HepG2 (cell line): ENCODE data around the gene LIMK2. TPM values are rescaled to one million over a fixed set of nuclear protein-coding genes. Genes with fewer than 3 reads are reported as not detected.

Source experiments
- ARNTL ChIP-seq: sonication (generic); formaldehyde crosslinking; IDR thresholded peaks from 2 replicates; pipeline ENCODE4 v1.4.0; 2020; ENCODE audit warnings: mild to moderate bottlenecking, missing genetic modification reagents
- ATF2 ChIP-seq: sonication (generic); formaldehyde crosslinking; IDR thresholded peaks from 2 replicates; pipeline ENCODE4 v1.4.0; 2020; ENCODE audit warnings: missing genetic modification reagents
- CAMTA2 ChIP-seq: sonication (generic); formaldehyde crosslinking; IDR thresholded peaks from 2 replicates; pipeline ENCODE4 v1.4.0; 2020; ENCODE audit warnings: mild to moderate bottlenecking, missing genetic modification reagents, borderline replicate concordance
- FOXP1 ChIP-seq, 2 experiments: fragments of 450-650 bp in 1 of 2; IDR thresholded peaks; 2 replicates each; pipeline ENCODE4 v1.6.1; 2017 to 2018; ENCODE audit warnings: antibody characterized with exemption in 1 of 2
- GMEB1 ChIP-seq: sonication (generic); formaldehyde crosslinking; IDR thresholded peaks from 2 replicates; pipeline ENCODE4 v1.5.1; 2020; ENCODE audit warnings: missing genetic modification reagents, mild to moderate bottlenecking, borderline replicate concordance
- KLF6 ChIP-seq: IDR thresholded peaks from 2 replicates; pipeline ENCODE4 v1.8.0; 2016; ENCODE audit warnings: missing biosample characterization, missing genetic modification reagents
- NFE2 ChIP-seq: sonication (generic); formaldehyde crosslinking; IDR thresholded peaks from 2 replicates; pipeline ENCODE4 v1.4.0; 2020; ENCODE audit warnings: missing genetic modification reagents
- RFX3 ChIP-seq: IDR thresholded peaks from 2 replicates; pipeline ENCODE4 v1.6.1; 2016; ENCODE audit warnings: missing biosample characterization, missing genetic modification reagents
- TEF ChIP-seq: sonication (generic); formaldehyde crosslinking; IDR thresholded peaks from 2 replicates; pipeline ENCODE4 v1.5.0; 2020; ENCODE audit warnings: missing genetic modification reagents
- ZFP37 ChIP-seq: sonication (generic); formaldehyde crosslinking; IDR thresholded peaks from 2 replicates; pipeline ENCODE4 v1.4.0; 2020; ENCODE audit warnings: missing genetic modification reagents, borderline replicate concordance
- ZNF18 ChIP-seq: sonication (generic); formaldehyde crosslinking; IDR thresholded peaks from 2 replicates; pipeline ENCODE4 v1.8.0; 2022; ENCODE audit warnings: mild to moderate bottlenecking, missing genetic modification reagents; ENCODE audit not compliant: insufficient replicate concordance
- ZNF512 ChIP-seq: sonication (generic); formaldehyde crosslinking; IDR thresholded peaks from 2 replicates; pipeline ENCODE4 v1.4.0; 2020; ENCODE audit warnings: mild to moderate bottlenecking, missing genetic modification reagents
- ZNF691 ChIP-seq: sonication (generic); formaldehyde crosslinking; IDR thresholded peaks from 2 replicates; pipeline ENCODE4 v1.4.0; 2020; ENCODE audit warnings: missing genetic modification reagents, low read depth, mild to moderate bottlenecking, borderline replicate concordance
- ZNF788 ChIP-seq: sonication (generic); formaldehyde crosslinking; IDR thresholded peaks from 2 replicates; pipeline ENCODE4 v1.5.0; 2020; ENCODE audit warnings: mild to moderate bottlenecking, missing genetic modification reagents, borderline replicate concordance
- ZUFSP ChIP-seq: sonication (generic); formaldehyde crosslinking; IDR thresholded peaks from 2 replicates; pipeline ENCODE4 v1.9.0; 2021; ENCODE audit warnings: missing genetic modification reagents, mild to moderate bottlenecking, borderline replicate concordance
- polyA plus RNA-seq, 8 experiments: library from polyadenylated mRNA; depleted of rRNA in 3 of 8; stranded (reverse) in 7 of 8; unstranded in 1 of 8; fragments of >200 nt; fragmentation: Illumina TruSeq in 4 of 8; extraction: Trizol in 4 of 8; gene quantifications; 2 replicates each; pipeline versions ENCODE4 v1.2.1 to v1.2.3, GENCODE V29; 2011 to 2016; ENCODE audit warnings: low read depth in 4 of 8, missing spikeins in 1 of 8, mixed read lengths in 1 of 8; ENCODE audit not compliant: insufficient read depth in 1 of 8
- total RNA-seq, 5 experiments: library from RNA; depleted of rRNA; stranded (reverse); fragments of >200 nt; fragmentation: Illumina TruSeq; extraction: Trizol; gene quantifications; 2 replicates each; pipeline ENCODE4 v1.2.3, GENCODE V29; 2016; ENCODE audit warnings: low read depth in 1 of 5
- TF ChIP-seq, protein P1 (sequence below): IDR thresholded peaks from 2 replicates; pipeline ENCODE4 v1.6.1; 2016; ENCODE audit warnings: control low read depth
- TF ChIP-seq, protein P2 (sequence below): IDR thresholded peaks from 2 replicates; pipeline ENCODE4 v1.6.1; 2012; ENCODE audit warnings: inconsistent platforms

Gene LIMK2
- total and polyA plus RNA-seq, 2 of the 13 experiments (the other 11 are each of a cell fraction or from before 2014, with no cell fraction given) = 20.9 to 29.8 TPM

- TF ChIP-seq TEF (CRISPR knock-in tag) (no peak), CAMTA2 (CRISPR knock-in tag) (no peak), ZNF18 (CRISPR knock-in tag) (no peak), RFX3 (CRISPR knock-in tag) (no peak), ZNF691 (CRISPR knock-in tag) (0 out of 2 replicates have a peak, but pooled peaks have one; percentile 29), FOXP1 (IDR thresholded peaks at IDR 0.05) (no peak), FOXP1 (CRISPR knock-in tag; IDR thresholded peaks at IDR 0.05) (peak; percentile 47), ZUFSP (CRISPR knock-in tag) (no peak), ZFP37 (CRISPR knock-in tag) (no peak; the same call in 1 of the 2 replicates), ARNTL (0 out of 2 replicates have a peak, but pooled peaks have one; percentile 12), ZNF788 (peak; percentile 77; the same call in 1 of the 2 replicates), GMEB1 (CRISPR knock-in tag) (no peak), NFE2 (no peak), ZNF512 (no peak), KLF6 (CRISPR knock-in tag) (no peak), ATF2 (CRISPR knock-in tag) (peak; percentile 71; the same call in 1 of the 2 replicates)
- TF ChIP-seq, protein P1, sequence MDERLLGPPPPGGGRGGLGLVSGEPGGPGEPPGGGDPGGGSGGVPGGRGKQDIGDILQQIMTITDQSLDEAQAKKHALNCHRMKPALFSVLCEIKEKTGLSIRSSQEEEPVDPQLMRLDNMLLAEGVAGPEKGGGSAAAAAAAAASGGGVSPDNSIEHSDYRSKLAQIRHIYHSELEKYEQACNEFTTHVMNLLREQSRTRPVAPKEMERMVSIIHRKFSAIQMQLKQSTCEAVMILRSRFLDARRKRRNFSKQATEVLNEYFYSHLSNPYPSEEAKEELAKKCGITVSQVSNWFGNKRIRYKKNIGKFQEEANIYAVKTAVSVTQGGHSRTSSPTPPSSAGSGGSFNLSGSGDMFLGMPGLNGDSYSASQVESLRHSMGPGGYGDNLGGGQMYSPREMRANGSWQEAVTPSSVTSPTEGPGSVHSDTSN = no peak
- TF ChIP-seq, protein P2, sequence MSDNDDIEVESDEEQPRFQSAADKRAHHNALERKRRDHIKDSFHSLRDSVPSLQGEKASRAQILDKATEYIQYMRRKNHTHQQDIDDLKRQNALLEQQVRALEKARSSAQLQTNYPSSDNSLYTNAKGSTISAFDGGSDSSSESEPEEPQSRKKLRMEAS = peak; percentile 42; the same call in 1 of the 2 replicates
These were observed 11.7 kb downstream of the LIMK2 start (continued) for GRCh38 chr22:31223786-31224191.
